ENCODE data around the gene CGREF1.

The CGREF1 gene

GRCh38 chr2:27099334-27099955 is 19.5 kb downstream of the CGREF1 start:
- in situ Hi-C loops (cut with HindIII; ENCODE audit: low pct_ligation_motif_present, low sequenced_read_pairs), result no loop called here
- Histone ChIP-seq H3K36me3 (replicated peaks) (no peaks in the 10 kb centered on the region), H3K27me3 (replicated peaks) (no peaks in the 10 kb centered on the region), H3K4me3 (ENCODE audit: low read depth, low read length) (no peak overlapping the region), H3K27ac (no peak overlapping the region)
- no peak for TF ChIP-seq CTCF (IDR thresholded peaks at IDR 0.05; ENCODE audit: low read depth, low read length, missing control alignments)
- no peak for DNase-seq

GRCh38 chr2:27097341-27097740 is 21.6 kb downstream of the CGREF1 start:
- H3K27me3 ChIP-seq (replicated peaks), result no peaks in the 10 kb centered on the region
- TF ChIP-seq CTCF (IDR thresholded peaks at IDR 0.05; ENCODE audit: low read depth, low read length, missing control alignments), result no peak
- no peak for DNase-seq
- no peak overlapping the region for H3K27ac ChIP-seq
- no peaks in the 10 kb centered on the region for H3K36me3 ChIP-seq (replicated peaks)
- in situ Hi-C loops (cut with HindIII; ENCODE audit: low pct_ligation_motif_present, low sequenced_read_pairs), result no loop called here
- H3K4me3 ChIP-seq (ENCODE audit: low read depth, low read length), result no peak overlapping the region

DNA sequence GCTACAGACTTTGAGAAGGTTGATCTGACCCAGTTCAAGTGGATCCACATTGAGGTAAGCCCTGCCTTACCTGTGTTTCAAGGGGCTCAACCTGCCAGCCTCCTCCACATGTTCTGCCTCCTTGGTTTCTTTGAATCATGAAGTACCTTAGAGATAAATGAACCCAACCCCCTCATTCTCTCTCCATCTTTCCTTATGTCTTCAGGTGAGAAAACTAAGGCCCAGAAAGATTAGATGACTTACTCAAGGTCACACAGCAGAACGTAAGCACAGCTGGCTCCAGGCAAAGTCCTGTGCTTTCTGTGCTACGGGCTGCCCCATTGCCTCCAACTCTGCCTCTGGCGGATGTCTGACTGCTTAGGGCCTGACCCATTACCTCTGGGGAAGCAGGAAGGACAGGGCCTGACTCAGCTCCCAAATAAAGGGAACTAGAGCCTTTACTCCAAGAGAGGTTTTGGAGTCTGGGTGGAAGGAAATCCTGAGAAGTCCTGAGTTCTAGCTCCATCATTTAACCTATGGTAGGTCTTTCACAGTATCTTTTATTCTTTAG is 22.1 kb downstream of the CGREF1 start:
- in situ Hi-C loops (cut with HindIII; ENCODE audit: low pct_ligation_motif_present, low sequenced_read_pairs), result no loop called here
- H3K27ac ChIP-seq, result no peak overlapping the region
- TF ChIP-seq CTCF (IDR thresholded peaks at IDR 0.05; ENCODE audit: low read depth, low read length, missing control alignments), result no peak
- no peaks in the 10 kb centered on the region for H3K36me3 ChIP-seq (replicated peaks)
- H3K27me3 ChIP-seq (replicated peaks), result no peaks in the 10 kb centered on the region
- DNase-seq, result no peak
- no peak overlapping the region for H3K4me3 ChIP-seq (ENCODE audit: low read depth, low read length)

DNA sequence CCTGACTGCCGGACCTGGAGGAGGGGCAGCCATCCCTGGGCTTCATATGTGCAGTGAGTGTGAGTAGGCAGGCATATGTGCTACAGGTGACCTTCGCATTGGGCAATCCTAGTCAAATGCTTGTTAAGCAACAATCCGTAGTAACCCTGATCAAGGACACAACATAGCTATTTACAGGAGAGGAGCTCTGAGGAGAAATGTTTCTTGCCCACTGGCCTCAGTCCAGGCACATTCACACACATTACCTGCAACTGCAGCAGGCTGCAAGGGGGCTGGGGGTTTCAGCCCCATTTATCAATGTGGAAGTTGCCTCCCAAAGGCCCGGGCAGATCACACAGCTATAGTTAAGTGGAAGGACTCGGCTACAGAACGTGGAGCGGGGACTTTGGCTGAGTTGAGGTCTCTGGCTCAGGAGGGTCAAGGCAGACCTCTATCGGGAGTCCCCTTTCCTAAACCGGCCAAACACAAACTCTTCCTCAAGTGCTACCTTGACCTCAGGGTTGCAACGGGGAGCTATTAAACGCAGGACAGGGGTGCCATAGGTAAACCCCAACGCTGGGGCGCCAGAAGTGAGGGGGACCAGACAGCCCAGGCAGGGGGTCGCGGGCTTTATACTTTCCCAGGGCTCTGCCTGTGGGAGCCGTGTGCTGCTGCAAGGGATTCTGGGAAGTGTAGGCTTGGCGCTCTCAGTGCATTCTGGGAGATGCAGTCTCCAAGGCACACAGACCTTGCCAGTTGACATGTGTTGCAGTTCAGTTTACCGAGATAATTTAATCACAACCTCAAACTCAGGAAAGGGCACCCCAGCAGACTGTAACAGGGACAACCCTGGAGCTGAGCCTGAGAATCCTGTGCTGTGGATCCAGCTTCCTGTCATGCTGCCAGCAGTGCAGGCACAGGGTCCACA is 22.9 kb downstream of the CGREF1 start:
- Histone ChIP-seq H3K27ac (no peak overlapping the region), H3K36me3 (replicated peaks) (no peaks in the 10 kb centered on the region), H3K4me3 (ENCODE audit: low read depth, low read length) (peak overlapping the region; percentile 48), H3K27me3 (replicated peaks) (no peaks in the 10 kb centered on the region)
- no peak for TF ChIP-seq CTCF (IDR thresholded peaks at IDR 0.05; ENCODE audit: low read depth, low read length, missing control alignments)
- peak; percentile 58 for DNase-seq
- in situ Hi-C loops (cut with HindIII; ENCODE audit: low pct_ligation_motif_present, low sequenced_read_pairs), result no loop called here

DNA sequence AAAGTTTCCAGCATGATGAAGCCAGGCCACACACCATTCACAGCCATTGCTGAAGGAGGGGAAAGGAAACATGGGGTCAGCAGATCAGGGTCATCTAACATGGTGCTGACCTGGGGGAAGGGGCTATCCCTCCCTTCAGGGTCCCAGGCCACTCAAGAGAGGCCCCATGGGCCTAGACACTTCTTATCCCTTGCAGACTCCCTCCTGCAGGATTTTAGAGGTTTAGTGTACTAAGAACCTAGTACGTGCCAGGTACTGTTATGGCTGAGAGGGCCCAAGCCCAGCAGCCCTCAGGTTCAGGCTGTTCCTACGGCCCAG is 23.5 kb downstream of the CGREF1 start:
- in situ Hi-C loops (cut with HindIII; ENCODE audit: low pct_ligation_motif_present, low sequenced_read_pairs), result no loop called here
- DNase-seq, result no peak
- Histone ChIP-seq H3K4me3 (ENCODE audit: low read depth, low read length) (no peak overlapping the region), H3K27me3 (replicated peaks) (no peaks in the 10 kb centered on the region), H3K36me3 (replicated peaks) (no peaks in the 10 kb centered on the region), H3K27ac (no peak overlapping the region)
- TF ChIP-seq CTCF (IDR thresholded peaks at IDR 0.05; ENCODE audit: low read depth, low read length, missing control alignments), result no peak
